ENCODE results near the gene PRDM12. TPM values are rescaled to one million over a fixed set of nuclear protein-coding genes. Genes with fewer than 3 reads are reported as not detected.

The PRDM12 gene
- total RNA-seq, 1 donor from 2014 or later: 0.98 TPM

DNA sequence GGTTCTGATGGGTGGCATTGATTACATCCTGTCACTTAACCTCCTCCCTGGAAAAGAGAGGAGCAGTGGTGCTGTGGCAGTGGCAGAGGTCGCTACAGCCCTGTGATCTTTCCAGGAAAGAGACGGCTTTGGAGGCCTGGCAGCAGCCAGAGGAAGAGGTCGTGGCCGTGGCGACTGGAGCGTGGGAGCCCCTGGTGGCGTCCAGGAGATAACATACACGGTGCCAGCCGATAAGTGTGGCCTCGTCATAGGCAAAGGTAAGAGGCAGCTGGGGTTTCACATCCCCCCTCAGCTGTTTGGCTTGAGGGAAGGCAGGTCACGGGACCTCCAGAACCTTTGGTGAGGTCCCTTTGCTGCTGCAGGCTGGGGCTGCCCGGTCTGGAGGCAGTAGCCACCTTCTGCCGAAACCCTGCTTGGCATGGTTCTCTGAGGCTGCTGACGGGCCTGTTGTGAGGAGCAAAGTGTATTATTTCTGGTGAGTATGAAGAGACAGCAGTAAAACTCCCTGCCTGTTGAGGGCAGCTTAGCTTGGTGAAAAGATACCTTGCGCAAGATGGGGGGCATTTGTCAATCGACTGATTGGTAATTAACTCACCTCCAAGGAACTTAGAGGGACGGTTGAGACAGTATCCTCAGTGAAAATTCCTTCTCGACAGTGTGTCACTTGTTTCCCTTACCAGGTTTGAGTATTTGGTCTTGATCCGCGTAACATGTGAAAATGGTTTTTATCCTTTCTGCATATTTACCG is 38.0 kb upstream of the PRDM12 start:
- TF ChIP-seq, protein P1, sequence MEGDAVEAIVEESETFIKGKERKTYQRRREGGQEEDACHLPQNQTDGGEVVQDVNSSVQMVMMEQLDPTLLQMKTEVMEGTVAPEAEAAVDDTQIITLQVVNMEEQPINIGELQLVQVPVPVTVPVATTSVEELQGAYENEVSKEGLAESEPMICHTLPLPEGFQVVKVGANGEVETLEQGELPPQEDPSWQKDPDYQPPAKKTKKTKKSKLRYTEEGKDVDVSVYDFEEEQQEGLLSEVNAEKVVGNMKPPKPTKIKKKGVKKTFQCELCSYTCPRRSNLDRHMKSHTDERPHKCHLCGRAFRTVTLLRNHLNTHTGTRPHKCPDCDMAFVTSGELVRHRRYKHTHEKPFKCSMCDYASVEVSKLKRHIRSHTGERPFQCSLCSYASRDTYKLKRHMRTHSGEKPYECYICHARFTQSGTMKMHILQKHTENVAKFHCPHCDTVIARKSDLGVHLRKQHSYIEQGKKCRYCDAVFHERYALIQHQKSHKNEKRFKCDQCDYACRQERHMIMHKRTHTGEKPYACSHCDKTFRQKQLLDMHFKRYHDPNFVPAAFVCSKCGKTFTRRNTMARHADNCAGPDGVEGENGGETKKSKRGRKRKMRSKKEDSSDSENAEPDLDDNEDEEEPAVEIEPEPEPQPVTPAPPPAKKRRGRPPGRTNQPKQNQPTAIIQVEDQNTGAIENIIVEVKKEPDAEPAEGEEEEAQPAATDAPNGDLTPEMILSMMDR (IDR thresholded peaks at IDR 0.05; ENCODE audit: partially characterized antibody, unreplicated experiment): no peak
- Mint-ChIP-seq H3K27me3 (ENCODE audit: unreplicated experiment) (peaks cover 2% of the 10 kb centered on the region), H3K36me3 (ENCODE audit: unreplicated experiment) (peaks cover 8% of the 10 kb centered on the region), H3K4me3 (ENCODE audit: unreplicated experiment) (no peak overlapping the region), H3K27ac (ENCODE audit: unreplicated experiment) (no peak overlapping the region), H3K9me3 (ENCODE audit: unreplicated experiment) (peaks cover 4% of the 10 kb centered on the region), H3K4me1 (ENCODE audit: low read depth, unreplicated experiment) (peaks cover 16% of the 10 kb centered on the region)
- DNase-seq: peak; percentile 45

DNA sequence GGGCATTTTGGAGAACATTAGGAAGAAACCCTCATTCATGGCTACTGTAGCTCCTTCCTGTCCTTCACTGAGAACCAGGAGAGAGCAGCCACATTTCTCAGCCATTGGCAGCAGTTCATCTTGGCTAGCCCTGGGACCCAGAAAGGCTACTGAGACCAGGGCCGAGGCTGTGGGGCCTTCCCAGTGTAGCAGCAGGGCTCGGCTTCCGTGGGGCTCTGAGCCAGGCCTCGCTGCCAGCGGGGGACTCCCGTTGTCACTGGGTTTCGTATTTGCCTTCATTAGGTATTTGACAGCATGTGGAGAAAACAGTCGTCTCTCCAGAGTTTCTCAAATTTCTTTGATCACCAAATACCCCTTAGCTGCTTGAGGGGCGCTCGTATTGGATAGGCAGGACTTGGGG is 37.3 kb upstream of the PRDM12 start:
- H3K36me3 Mint-ChIP-seq (ENCODE audit: unreplicated experiment): peaks cover 8% of the 10 kb centered on the region
- no peak overlapping the region for H3K27ac Mint-ChIP-seq (ENCODE audit: unreplicated experiment)
- H3K4me1 Mint-ChIP-seq (ENCODE audit: low read depth, unreplicated experiment): peaks cover 20% of the 10 kb centered on the region
- H3K9me3 Mint-ChIP-seq (ENCODE audit: unreplicated experiment): peaks cover 4% of the 10 kb centered on the region
- peaks cover 4% of the 10 kb centered on the region for H3K27me3 Mint-ChIP-seq (ENCODE audit: unreplicated experiment)
- TF ChIP-seq, protein P1 (IDR thresholded peaks at IDR 0.05; ENCODE audit: partially characterized antibody, unreplicated experiment): no peak
- no peak for DNase-seq
- no peak overlapping the region for H3K4me3 Mint-ChIP-seq (ENCODE audit: unreplicated experiment)

DNA sequence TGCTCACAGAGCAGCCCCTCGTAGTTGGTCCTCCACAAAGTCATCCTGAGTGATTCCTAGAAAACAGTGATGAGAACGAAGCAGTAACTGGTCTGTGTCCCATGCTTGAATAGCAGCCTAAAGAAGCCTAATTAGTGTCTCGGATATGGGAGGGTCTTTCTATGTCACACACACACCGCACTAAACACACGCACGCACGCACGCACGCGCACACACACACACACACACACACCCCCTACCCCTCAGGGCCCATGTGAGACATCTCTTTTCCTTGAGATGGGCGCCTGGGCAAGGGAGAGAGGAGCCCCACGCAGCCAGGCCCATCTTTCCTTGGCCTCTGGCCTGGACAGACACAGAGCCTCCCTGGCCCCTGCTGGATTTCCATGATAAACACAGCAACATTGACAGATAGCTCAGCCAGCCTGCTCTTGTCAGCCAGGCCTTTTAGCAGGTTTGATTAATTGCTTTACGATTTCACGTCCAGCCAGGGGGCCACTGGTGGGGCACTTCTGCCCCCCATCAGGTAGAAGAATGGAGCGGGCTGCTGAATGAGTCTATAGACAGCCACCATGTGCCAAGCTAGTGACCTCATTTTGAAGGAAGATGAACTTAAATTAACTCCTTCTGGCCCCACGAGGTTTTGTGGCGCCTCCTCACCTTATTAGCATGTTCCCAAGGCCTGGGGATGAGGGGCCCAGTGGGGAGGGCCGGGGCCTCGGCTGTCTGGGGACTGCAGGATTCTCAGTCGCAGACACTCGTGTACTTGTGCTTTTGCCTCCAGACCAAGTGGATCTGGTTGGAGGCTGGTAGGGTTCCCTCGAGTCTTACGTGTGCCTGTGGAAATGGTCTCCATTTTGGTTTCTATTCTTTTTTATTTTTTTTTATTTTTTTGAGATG is 36.2 kb upstream of the PRDM12 start:
- H3K27ac Mint-ChIP-seq (ENCODE audit: unreplicated experiment): peak overlapping the region; percentile 48
- peaks cover 4% of the 10 kb centered on the region for H3K27me3 Mint-ChIP-seq (ENCODE audit: unreplicated experiment)
- peaks cover 8% of the 10 kb centered on the region for H3K36me3 Mint-ChIP-seq (ENCODE audit: unreplicated experiment)
- TF ChIP-seq, protein P1 (IDR thresholded peaks at IDR 0.05; ENCODE audit: partially characterized antibody, unreplicated experiment): no peak
- H3K4me3 Mint-ChIP-seq (ENCODE audit: unreplicated experiment): no peak overlapping the region
- H3K4me1 Mint-ChIP-seq (ENCODE audit: low read depth, unreplicated experiment): peaks cover 22% of the 10 kb centered on the region
- peaks cover 4% of the 10 kb centered on the region for H3K9me3 Mint-ChIP-seq (ENCODE audit: unreplicated experiment)
- no peak for DNase-seq

DNA sequence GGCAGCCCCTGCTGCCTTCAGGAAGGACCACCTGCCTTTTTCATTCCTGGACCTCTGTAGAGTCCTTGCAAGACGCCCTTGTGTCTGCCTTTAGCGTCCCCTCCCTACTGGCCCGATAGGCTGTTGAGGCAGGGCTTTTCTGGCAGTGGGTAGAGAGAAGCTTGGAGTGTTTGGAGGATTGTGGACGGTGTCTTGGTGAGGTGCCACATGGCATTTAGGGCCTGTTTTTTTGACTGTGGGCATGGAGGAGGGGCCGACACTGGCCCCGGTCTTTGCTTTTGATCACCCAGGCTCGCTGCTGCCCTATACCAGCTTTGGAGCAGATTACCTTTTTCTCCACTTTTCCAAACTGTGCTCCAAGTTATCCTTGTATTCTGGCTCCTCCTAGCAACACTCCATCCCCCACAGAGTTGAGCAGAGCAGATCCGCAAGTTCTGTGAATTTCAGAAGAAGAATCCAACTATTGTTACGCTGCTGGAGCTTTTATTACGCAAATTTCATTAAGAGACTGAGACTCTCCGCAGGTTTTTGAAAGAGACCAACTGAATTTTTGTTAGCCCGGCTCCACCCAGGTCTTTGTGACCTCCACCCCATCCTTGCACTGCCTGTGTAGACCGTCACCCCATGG is 34.8 kb upstream of the PRDM12 start:
- DNase-seq: no peak
- peaks cover 4% of the 10 kb centered on the region for H3K27me3 Mint-ChIP-seq (ENCODE audit: unreplicated experiment)
- peaks cover 20% of the 10 kb centered on the region for H3K4me1 Mint-ChIP-seq (ENCODE audit: low read depth, unreplicated experiment)
- no peak overlapping the region for H3K4me3 Mint-ChIP-seq (ENCODE audit: unreplicated experiment)
- H3K27ac Mint-ChIP-seq (ENCODE audit: unreplicated experiment): no peak overlapping the region
- H3K9me3 Mint-ChIP-seq (ENCODE audit: unreplicated experiment): peaks cover 4% of the 10 kb centered on the region
- peaks cover 4% of the 10 kb centered on the region for H3K36me3 Mint-ChIP-seq (ENCODE audit: unreplicated experiment)
- TF ChIP-seq, protein P1 (IDR thresholded peaks at IDR 0.05; ENCODE audit: partially characterized antibody, unreplicated experiment): no peak

All from glutamatergic neuron (in vitro differentiated cells).